ENCODE results near the gene RGS3. TPM values are rescaled to one million over a fixed set of nuclear protein-coding genes. Genes with fewer than 3 reads are reported as not detected.

RGS3 gene
- total and polyA plus RNA-seq, 10 donors = 17.5 to 122 (median 82.5) TPM

GRCh38 chr9:113513111-113513510, 49.6 kb downstream of the RGS3 start:
- 82 to 89% (median 86%) methylated on average over 8 of the region's 8 CpGs for WGBS, 5 donors

GRCh38 chr9:113513536-113513935, 50.0 kb downstream of the RGS3 start:
- Histone ChIP-seq H3K4me1 (peaks cover 21 to 100% (median 85%) of the 10 kb centered on the region in 6 donors), H3K27ac (peak overlapping the region in 3 of 8 donors; percentile 31 to 76 (median 69)), H3K4me3 (no peak overlapping the region), H3K9me3 (no peaks in the 10 kb centered on the region), H3K36me3 (peaks cover 0 to 58% (median 0%) of the 10 kb centered on the region in 6 donors), H3K27me3 (replicated peaks in 1 of 7) (no peaks in the 10 kb centered on the region)
- intact Hi-C loops (cut with DNase I; ENCODE audit: low total_unique reads) = loop anchor here (10.0 kb wide), 1 partner anchor 61 kb away; no protein-coding TSS in a partner anchor
- DNase-seq = peak; percentile 68
- TF ChIP-seq CTCF (IDR thresholded peaks at IDR 0.05 in 8 of 11, conservative IDR thresholded peaks at IDR 0.05 in 3 of 11) = no peak
- TF ChIP-seq POLR2A (IDR thresholded peaks at IDR 0.05) = no peak
- TF ChIP-seq POLR2AphosphoS5 (IDR thresholded peaks at IDR 0.05) = no peak
- 85 to 93% (median 90%) methylated on average over 2 of the region's 2 CpGs for WGBS, 5 donors

More at GRCh38 chr9:113513111-113513510, 49.6 kb downstream of the RGS3 start:
- Histone ChIP-seq H3K27me3 (replicated peaks in 1 of 7) (no peaks in the 10 kb centered on the region), H3K4me3 (no peak overlapping the region), H3K27ac (peak overlapping the region in 4 of 8 donors; percentile 61 to 76 (median 72)), H3K4me1 (peaks cover 24 to 100% (median 85%) of the 10 kb centered on the region in 6 donors), H3K36me3 (peaks cover 0 to 60% (median 0%) of the 10 kb centered on the region in 6 donors), H3K9me3 (no peaks in the 10 kb centered on the region)
- DNase-seq = peak; percentile 68
- no peak for TF ChIP-seq POLR2AphosphoS5 (IDR thresholded peaks at IDR 0.05)
- TF ChIP-seq POLR2A (IDR thresholded peaks at IDR 0.05) = no peak
- no peak for TF ChIP-seq CTCF (IDR thresholded peaks at IDR 0.05 in 8 of 11, conservative IDR thresholded peaks at IDR 0.05 in 3 of 11)
- intact Hi-C loops (cut with DNase I; ENCODE audit: low total_unique reads) = loop anchor here (10.0 kb wide), 1 partner anchor 62 kb away; no protein-coding TSS in a partner anchor

- TF ChIP-seq POLR2A (IDR thresholded peaks at IDR 0.05) (no peak), CTCF (IDR thresholded peaks at IDR 0.05 in 8 of 11, conservative IDR thresholded peaks at IDR 0.05 in 3 of 11) (no peak), POLR2AphosphoS5 (IDR thresholded peaks at IDR 0.05) (peak in 1 of 3 donors; percentile 4)
- Histone ChIP-seq H3K9me3 (no peaks in the 10 kb centered on the region), H3K36me3 (peaks cover 0 to 58% (median 0%) of the 10 kb centered on the region in 6 donors), H3K4me1 (peaks cover 21 to 100% (median 85%) of the 10 kb centered on the region in 6 donors), H3K4me3 (no peak overlapping the region), H3K27me3 (replicated peaks in 1 of 7) (no peaks in the 10 kb centered on the region), H3K27ac (peak overlapping the region in 2 of 8 donors; percentile 31 to 76)
- DNase-seq = peak; percentile 65
- intact Hi-C loops (cut with DNase I; ENCODE audit: low total_unique reads) = loop anchor here (10.0 kb wide), 1 partner anchor 61 kb away; no protein-coding TSS in a partner anchor
- WGBS, 5 donors = 95 to 96% (median 96%) methylated on average over 12 of the region's 12 CpGs
These were observed 50.5 kb downstream of the RGS3 start for GRCh38 chr9:113514061-113514460.

GRCh38 chr9:113514748-113515147, 51.2 kb downstream of the RGS3 start:
- intact Hi-C loops (cut with DNase I; ENCODE audit: low total_unique reads) = loop anchor here (10.0 kb wide), 1 partner anchor 60 kb away; no protein-coding TSS in a partner anchor
- no peaks in the 10 kb centered on the region for H3K27me3 ChIP-seq (replicated peaks in 1 of 7)
- peaks cover 0 to 60% (median 0%) of the 10 kb centered on the region in 6 donors for H3K36me3 ChIP-seq
- H3K4me1 ChIP-seq = peaks cover 21 to 100% (median 88%) of the 10 kb centered on the region in 6 donors
- WGBS, 5 donors = 84 to 98% (median 90%) methylated on average over 6 of the region's 6 CpGs
- H3K9me3 ChIP-seq = no peaks in the 10 kb centered on the region
- TF ChIP-seq POLR2AphosphoS5 (IDR thresholded peaks at IDR 0.05) (no peak), CTCF (IDR thresholded peaks at IDR 0.05 in 8 of 11, conservative IDR thresholded peaks at IDR 0.05 in 3 of 11) (no peak), POLR2A (IDR thresholded peaks at IDR 0.05) (no peak)
- peak; percentile 49 for DNase-seq
- H3K4me3 ChIP-seq = no peak overlapping the region
- H3K27ac ChIP-seq = peak overlapping the region in 1 of 8 donors; percentile 4
